ENCODE results near the gene PIK3CA. TPM values are rescaled to one million over a fixed set of nuclear protein-coding genes. Genes with fewer than 3 reads are reported as not detected.
"Not testable (repeated sequence)": the region's sequence is repeated elsewhere in the genome, so short reads cannot be mapped to it uniquely, and the experiment has no call there.

The PIK3CA gene
- total RNA-seq, 1 donor from 2014 or later, result 20.0 TPM

DNA sequence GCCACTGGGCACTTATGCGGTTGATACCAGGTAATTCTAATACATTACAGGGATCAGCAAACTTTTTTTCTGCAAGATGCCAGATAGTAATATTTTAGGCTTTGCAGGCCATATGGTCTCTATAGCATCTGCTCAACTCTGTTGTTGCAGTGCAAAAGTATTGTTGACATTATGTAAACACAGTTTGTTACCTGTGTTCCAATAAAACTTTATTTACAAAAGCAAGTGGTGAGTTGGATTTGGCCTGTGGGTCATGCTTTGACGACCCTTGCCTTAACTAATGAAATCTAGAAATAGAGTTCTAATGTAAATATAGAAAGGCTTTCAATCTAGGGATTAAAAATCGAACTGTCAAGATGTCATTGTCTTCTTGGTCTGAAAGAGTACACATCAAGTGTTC is 44.4 kb downstream of the PIK3CA start:
- Mint-ChIP-seq H3K4me1 (ENCODE audit: low read depth, unreplicated experiment) (peaks cover 2% of the 10 kb centered on the region), H3K27ac (ENCODE audit: unreplicated experiment) (no peak overlapping the region), H3K4me3 (ENCODE audit: unreplicated experiment) (no peak overlapping the region), H3K9me3 (ENCODE audit: unreplicated experiment) (no peaks in the 10 kb centered on the region), H3K36me3 (ENCODE audit: unreplicated experiment) (no peaks in the 10 kb centered on the region), H3K27me3 (ENCODE audit: unreplicated experiment) (no peaks in the 10 kb centered on the region)
- DNase-seq, result no peak
- TF ChIP-seq, protein P1, sequence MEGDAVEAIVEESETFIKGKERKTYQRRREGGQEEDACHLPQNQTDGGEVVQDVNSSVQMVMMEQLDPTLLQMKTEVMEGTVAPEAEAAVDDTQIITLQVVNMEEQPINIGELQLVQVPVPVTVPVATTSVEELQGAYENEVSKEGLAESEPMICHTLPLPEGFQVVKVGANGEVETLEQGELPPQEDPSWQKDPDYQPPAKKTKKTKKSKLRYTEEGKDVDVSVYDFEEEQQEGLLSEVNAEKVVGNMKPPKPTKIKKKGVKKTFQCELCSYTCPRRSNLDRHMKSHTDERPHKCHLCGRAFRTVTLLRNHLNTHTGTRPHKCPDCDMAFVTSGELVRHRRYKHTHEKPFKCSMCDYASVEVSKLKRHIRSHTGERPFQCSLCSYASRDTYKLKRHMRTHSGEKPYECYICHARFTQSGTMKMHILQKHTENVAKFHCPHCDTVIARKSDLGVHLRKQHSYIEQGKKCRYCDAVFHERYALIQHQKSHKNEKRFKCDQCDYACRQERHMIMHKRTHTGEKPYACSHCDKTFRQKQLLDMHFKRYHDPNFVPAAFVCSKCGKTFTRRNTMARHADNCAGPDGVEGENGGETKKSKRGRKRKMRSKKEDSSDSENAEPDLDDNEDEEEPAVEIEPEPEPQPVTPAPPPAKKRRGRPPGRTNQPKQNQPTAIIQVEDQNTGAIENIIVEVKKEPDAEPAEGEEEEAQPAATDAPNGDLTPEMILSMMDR (IDR thresholded peaks at IDR 0.05; ENCODE audit: partially characterized antibody, unreplicated experiment), result no peak

DNA sequence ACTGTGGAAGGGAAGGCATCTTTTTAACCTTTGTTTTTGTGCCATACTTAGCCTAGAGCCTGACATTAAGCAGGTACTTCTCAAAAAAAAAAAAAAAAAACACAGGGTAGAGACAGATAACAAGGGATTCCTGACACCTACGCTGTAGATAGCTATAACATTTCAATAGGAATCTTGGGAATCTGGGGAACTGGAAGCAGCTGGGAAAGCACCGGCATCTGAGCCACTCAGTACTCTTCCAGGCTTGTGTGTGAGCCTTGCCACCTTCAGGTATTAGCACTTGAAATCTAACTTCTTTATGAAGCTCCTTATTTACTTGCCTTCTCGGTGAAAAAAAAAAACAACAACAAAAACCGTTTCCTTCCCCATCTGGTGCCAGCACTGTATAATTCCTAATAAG is 46.8 kb downstream of the PIK3CA start:
- Mint-ChIP-seq H3K27ac (ENCODE audit: unreplicated experiment) (no peak overlapping the region), H3K27me3 (ENCODE audit: unreplicated experiment) (no peaks in the 10 kb centered on the region), H3K4me3 (ENCODE audit: unreplicated experiment) (no peak overlapping the region), H3K4me1 (ENCODE audit: low read depth, unreplicated experiment) (peaks cover 2% of the 10 kb centered on the region), H3K36me3 (ENCODE audit: unreplicated experiment) (no peaks in the 10 kb centered on the region), H3K9me3 (ENCODE audit: unreplicated experiment) (no peaks in the 10 kb centered on the region)
- TF ChIP-seq, protein P1 (IDR thresholded peaks at IDR 0.05; ENCODE audit: partially characterized antibody, unreplicated experiment), result no peak
- no peak for DNase-seq

DNA sequence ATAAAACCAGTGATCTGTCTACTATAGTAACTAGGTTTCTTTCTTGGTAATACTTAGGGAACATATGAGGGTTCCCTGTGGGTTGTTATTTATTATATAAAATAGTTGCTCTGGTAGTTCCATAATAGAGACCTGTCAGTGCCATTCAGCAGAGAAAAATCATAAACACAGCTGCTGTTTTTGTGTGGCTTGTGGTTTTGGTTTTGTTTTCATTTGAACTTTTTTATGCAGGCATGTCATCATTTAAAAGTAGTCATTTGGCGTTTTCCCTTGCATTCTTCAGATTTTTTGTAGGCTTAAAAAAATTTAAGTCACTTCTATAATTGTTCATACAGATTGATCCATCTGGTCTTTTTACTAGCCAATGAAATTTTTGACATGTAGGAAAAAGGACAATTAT is 47.9 kb downstream of the PIK3CA start:
- Mint-ChIP-seq H3K9me3 (ENCODE audit: unreplicated experiment) (no peaks in the 10 kb centered on the region), H3K4me3 (ENCODE audit: unreplicated experiment) (no peak overlapping the region), H3K27me3 (ENCODE audit: unreplicated experiment) (no peaks in the 10 kb centered on the region), H3K36me3 (ENCODE audit: unreplicated experiment) (no peaks in the 10 kb centered on the region), H3K4me1 (ENCODE audit: low read depth, unreplicated experiment) (no peaks in the 10 kb centered on the region), H3K27ac (ENCODE audit: unreplicated experiment) (no peak overlapping the region)
- DNase-seq, result no peak
- TF ChIP-seq, protein P1 (IDR thresholded peaks at IDR 0.05; ENCODE audit: partially characterized antibody, unreplicated experiment), result no peak

DNA sequence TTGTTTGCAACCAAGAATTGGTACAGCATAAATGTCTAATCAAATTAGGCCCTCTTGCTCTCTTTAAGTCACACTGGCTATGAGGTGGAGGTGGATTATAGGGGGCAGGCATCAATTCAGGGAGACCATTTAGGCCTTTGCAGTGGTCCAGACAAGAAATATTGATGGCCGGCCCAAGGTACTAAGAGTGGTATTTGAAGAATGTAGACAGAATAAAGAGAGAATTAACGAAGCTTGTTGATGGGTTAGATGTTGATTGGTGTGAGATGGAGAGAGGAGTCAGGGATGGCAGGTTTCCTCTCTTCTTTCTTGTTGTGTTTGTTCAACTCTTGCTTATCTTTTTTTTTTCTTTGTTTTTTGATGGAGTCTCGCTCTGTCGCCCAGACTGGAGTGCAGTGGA is 48.5 kb downstream of the PIK3CA start:
- no peak for DNase-seq
- Mint-ChIP-seq H3K27ac (ENCODE audit: unreplicated experiment) (no peak overlapping the region), H3K27me3 (ENCODE audit: unreplicated experiment) (no peaks in the 10 kb centered on the region), H3K36me3 (ENCODE audit: unreplicated experiment) (no peaks in the 10 kb centered on the region), H3K4me3 (ENCODE audit: unreplicated experiment) (no peak overlapping the region), H3K9me3 (ENCODE audit: unreplicated experiment) (no peaks in the 10 kb centered on the region), H3K4me1 (ENCODE audit: low read depth, unreplicated experiment) (no peaks in the 10 kb centered on the region)
- TF ChIP-seq, protein P1 (IDR thresholded peaks at IDR 0.05; ENCODE audit: partially characterized antibody, unreplicated experiment), result no peak

DNA sequence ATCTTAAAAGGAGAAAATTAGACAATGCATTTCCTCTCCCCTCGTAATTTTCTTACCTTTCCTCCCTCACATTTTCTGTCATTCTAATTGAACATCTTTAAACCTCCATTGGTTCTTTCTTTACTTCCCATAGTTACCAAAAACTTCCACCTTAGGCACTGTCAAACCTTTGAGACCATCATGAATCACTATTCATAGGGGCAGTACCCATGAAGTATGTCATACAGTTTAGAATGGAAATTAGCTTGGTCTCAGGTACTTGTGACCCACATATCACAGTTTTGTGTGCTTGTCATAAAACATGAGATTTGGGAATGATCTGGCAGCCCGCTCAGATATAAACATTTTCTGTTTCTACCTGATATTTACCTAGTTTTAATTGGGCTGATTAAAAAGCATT is 52.6 kb downstream of the PIK3CA start:
- no peak overlapping the region for H3K4me3 Mint-ChIP-seq (ENCODE audit: unreplicated experiment)
- TF ChIP-seq, protein P1 (IDR thresholded peaks at IDR 0.05; ENCODE audit: partially characterized antibody, unreplicated experiment), result no peak
- no peaks in the 10 kb centered on the region for H3K36me3 Mint-ChIP-seq (ENCODE audit: unreplicated experiment)
- no peaks in the 10 kb centered on the region for H3K27me3 Mint-ChIP-seq (ENCODE audit: unreplicated experiment)
- H3K4me1 Mint-ChIP-seq (ENCODE audit: low read depth, unreplicated experiment), result no peaks in the 10 kb centered on the region
- no peaks in the 10 kb centered on the region for H3K9me3 Mint-ChIP-seq (ENCODE audit: unreplicated experiment)
- no peak overlapping the region for H3K27ac Mint-ChIP-seq (ENCODE audit: unreplicated experiment)
- DNase-seq, result no peak

DNA sequence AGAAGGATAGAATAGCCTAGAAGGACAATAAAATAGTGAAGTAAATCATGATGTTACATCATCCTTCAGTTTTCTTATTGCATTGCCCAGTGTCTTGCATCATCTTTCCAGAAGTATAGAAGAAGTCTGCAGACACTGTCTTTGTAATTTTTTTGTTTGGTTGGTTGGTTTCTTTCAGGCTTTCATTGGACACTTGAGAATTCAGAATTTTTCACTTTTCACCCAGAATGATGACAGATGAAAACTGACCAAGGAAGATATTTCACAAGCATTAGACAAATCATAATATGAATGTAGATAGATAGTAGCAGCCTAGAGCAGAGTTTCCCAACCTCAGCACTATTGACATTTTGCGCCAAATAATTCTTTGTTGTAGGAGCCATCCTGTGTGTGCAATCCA is 67.4 kb downstream of the PIK3CA start:
- not testable (repeated sequence) for H3K27me3 Mint-ChIP-seq (ENCODE audit: unreplicated experiment); DNase-seq; H3K27ac Mint-ChIP-seq (ENCODE audit: unreplicated experiment); H3K4me3 Mint-ChIP-seq (ENCODE audit: unreplicated experiment); H3K36me3 Mint-ChIP-seq (ENCODE audit: unreplicated experiment); H3K9me3 Mint-ChIP-seq (ENCODE audit: unreplicated experiment); H3K4me1 Mint-ChIP-seq (ENCODE audit: low read depth, unreplicated experiment)

DNA sequence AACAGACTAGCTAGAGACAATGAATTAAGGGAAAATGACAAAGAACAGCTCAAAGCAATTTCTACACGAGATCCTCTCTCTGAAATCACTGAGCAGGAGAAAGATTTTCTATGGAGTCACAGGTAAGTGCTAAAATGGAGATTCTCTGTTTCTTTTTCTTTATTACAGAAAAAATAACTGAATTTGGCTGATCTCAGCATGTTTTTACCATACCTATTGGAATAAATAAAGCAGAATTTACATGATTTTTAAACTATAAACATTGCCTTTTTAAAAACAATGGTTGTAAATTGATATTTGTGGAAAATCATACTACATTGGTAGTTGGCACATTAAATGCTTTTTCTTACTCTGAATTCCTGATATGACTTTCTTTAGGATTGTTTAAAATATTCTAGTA is 70.1 kb downstream of the PIK3CA start:
- H3K4me1 Mint-ChIP-seq (ENCODE audit: low read depth, unreplicated experiment); H3K27ac Mint-ChIP-seq (ENCODE audit: unreplicated experiment); H3K4me3 Mint-ChIP-seq (ENCODE audit: unreplicated experiment); H3K36me3 Mint-ChIP-seq (ENCODE audit: unreplicated experiment); H3K9me3 Mint-ChIP-seq (ENCODE audit: unreplicated experiment); DNase-seq; H3K27me3 Mint-ChIP-seq (ENCODE audit: unreplicated experiment): not testable (repeated sequence)
